Melanocyte of skin (primary cell): ENCODE results near the gene ZNF628. TPM values are rescaled to one million over a fixed set of nuclear protein-coding genes. Genes with fewer than 3 reads are reported as not detected.

ENCODE experiments used
- total RNA-seq, 2 donors: library from RNA; depleted of rRNA; stranded (reverse); fragments of >200 nt; gene quantifications; 2 replicates each; pipeline ENCODE4 v1.2.3, GENCODE V29; 2012

Gene ZNF628
- total RNA-seq: 1 to 10 TPM; 4.8 to 5.7 TPM

DNA sequence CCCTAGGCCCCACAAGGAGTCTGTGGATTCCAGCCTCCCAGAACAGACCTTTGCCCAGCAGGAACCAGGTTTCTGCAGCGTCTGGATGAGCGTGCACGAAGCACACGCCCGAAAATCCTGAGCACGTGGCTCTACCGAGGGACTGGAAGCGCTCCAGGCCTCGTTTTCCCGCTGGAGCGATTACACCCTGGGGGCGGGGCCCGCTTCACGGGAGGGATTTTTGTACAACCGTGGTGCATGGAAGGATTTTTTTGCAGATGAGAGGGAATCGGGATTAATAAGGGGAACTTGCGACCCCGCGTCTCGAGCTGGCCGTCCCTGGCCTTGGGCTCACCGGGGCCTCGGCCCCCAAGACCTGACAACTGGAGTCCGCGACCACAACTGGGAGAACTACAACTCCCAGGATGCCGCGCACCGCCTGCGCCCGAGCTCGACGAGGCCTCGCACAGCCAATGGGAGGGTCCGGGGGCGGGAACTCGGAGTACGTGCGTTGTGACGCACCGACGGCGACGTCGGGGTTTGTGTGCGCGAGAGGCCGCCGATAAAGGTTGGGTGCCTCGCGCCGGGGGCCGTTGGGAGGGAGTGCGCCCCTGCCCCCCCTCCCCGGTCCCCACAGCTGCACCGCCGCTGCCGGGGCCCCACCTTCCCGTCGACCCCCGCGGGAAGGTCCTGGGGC lies at the start of gene ZNF628:
TSS of gene ZNF628 (plus strand) at position 518 of the 676 bp plus-strand sequence. CDS start 3,294 bp downstream, outside the sequence.

DNA sequence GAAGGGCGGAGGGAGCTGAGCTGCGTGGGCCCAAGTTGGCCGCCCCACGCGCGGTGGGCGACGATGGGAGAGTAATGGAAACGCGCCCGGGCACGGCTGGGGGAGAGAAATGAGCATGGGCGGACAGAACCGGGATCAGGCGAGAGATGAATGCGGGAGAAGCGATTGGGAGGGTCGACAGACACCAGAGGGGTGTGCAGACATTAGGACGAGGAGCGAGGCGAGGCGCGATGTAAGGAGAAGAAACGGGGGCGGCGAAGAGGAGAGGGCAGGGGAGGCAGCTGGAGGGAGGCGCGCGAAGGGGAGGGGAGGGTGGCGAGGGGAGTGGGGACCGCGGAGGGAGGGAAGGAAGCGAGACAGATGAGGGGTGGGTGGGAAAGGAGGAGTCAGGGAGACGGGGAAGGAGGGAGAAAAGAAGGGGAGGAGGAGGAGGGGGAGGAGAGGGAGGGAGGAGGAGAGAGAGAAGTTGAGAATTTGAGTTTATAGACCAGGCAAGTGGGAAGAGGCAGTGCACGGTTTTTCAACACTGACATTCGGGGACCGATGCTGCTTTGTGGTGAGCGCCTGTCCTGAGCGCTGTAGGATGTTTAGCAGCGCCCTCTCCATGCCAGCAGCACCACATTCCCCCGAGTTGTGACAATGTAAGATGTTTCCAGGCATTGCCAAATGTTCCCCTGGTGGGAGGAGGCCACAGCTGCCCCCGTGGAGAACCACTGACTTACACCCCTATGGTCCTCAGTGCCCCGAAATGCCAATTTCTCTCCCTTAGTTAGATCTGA lies 33.2 kb upstream of the ZNF628 start, which contains the start of gene SHISA7:
TSS of gene SHISA7 (minus strand) at position 256 of the 779 bp plus-strand sequence. CDS start 437 bp downstream, outside the sequence.

GRCh38 chr19:55461259-55461973 lies 15.0 kb upstream of the ZNF628 start, which contains the start of gene ISOC2:
Gene ISOC2 (minus strand): TSS chr19:55461642. CDS start chr19:55456486, 5,156 bp downstream.

GRCh38 chr19:55464662-55465054 lies 11.8 kb upstream of the ZNF628 start, which contains the start of gene C19orf85:
Gene C19orf85 (minus strand): TSS chr19:55464751. CDS start chr19:55464554, 197 bp downstream.

GRCh38 chr19:55484593-55485438 lies 8.4 kb downstream of the ZNF628 start, which contains the start of gene NAT14:
Gene NAT14 (plus strand): TSS chr19:55485188. CDS start chr19:55485709, 521 bp downstream.

DNA sequence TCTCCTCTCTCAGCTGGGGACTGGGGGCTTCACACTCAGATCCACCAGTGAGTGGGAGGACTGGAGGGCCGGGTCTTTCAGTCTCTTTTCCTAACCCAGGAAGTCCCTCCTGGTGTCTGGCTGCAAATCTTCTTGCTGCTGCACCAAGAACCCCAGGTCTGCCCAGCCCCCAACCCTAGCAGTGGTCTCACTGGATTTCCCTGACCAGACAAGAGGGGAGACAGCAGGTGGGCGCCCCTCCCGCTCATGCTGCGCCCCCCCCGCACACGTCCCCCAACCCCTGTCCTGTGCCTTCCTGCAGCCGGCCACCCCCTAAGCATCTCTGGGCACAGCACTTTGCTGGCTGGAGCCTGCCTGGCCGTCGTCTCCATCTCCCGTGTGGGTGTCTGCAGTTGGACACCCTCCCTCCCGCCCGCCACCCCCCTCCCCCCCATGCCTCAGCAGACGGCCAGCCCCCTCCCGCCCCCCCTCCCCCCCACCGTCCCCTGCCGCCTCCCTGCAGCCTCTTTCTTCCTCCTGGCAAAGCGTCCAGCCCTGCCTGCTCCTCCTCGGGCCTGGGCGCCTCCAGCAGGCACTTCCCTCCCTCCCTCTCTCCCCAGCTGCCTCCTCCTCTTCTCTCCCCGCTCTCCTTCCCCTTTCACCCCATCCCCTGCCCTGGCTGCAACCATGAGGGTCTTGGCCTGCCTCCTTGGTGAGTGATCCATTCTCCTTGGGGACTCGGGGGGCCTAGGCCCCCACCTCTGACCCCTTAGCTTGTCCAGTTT lies 11.7 kb downstream of the ZNF628 start, which contains the start of gene SSC5D:
TSS of gene SSC5D (plus strand) at position 513 of the 764 bp plus-strand sequence. CDS start at position 667, 154 bp downstream.

Other genes starting within 250 kb of the ZNF628 start
- gene TMEM86B, start 247.9 kb upstream of the ZNF628 start, total RNA-seq: 1 to 10 TPM; 1.4 to 1.7 TPM
- gene PPP6R1, start 217.6 kb upstream of the ZNF628 start, total RNA-seq: 10 to 100 TPM; 51.3 to 54.3 TPM
- gene HSPBP1, start 196.5 kb upstream of the ZNF628 start, total RNA-seq: 10 to 100 TPM; 35.4 to 50.3 TPM
- gene BRSK1, start 192.6 kb upstream of the ZNF628 start, total RNA-seq: 1 to 10 TPM; 2.7 to 3.1 TPM
- gene TMEM150B, start 151.3 kb upstream of the ZNF628 start, total RNA-seq: not detected
- gene KMT5C, start 136.7 kb upstream of the ZNF628 start, total RNA-seq: 10 to 100 TPM; 10.3 to 12.0 TPM
- not detected for gene COX6B2, start 121.9 kb upstream of the ZNF628 start, total RNA-seq
- gene GARIN5B, start 113.4 kb upstream of the ZNF628 start, total RNA-seq: not detected
- gene IL11, start 106.2 kb upstream of the ZNF628 start, total RNA-seq: 1 to 10 TPM in 1 of 2 donors, not detected in 1; 1.0 TPM
- not detected for gene TMEM190, start 99.8 kb upstream of the ZNF628 start, total RNA-seq
- gene TMEM238, start 92.3 kb upstream of the ZNF628 start, total RNA-seq: not detected
- 100 to 1,000 TPM; 230 to 328 TPM for gene RPL28, start 90.7 kb upstream of the ZNF628 start, total RNA-seq
- gene UBE2S, start 68.8 kb upstream of the ZNF628 start, total RNA-seq: 100 to 1,000 TPM; 248 to 380 TPM
- gene SHISA7, start 33.3 kb upstream of the ZNF628 start, total RNA-seq: not detected
- gene ISOC2, start 15.0 kb upstream of the ZNF628 start, total RNA-seq: 10 to 100 TPM; 66.4 to 95.6 TPM
- gene C19orf85, start 11.9 kb upstream of the ZNF628 start, total RNA-seq: not detected
- gene NAT14, start 8.6 kb downstream of the ZNF628 start, total RNA-seq: 10 to 100 TPM; 13.4 to 18.6 TPM
- gene SSC5D, start 11.8 kb downstream of the ZNF628 start, total RNA-seq: under 1 TPM; 0.67 to 0.69 TPM
- gene SBK2, start 60.5 kb downstream of the ZNF628 start, total RNA-seq: not detected
- not detected for gene SBK3, start 68.9 kb downstream of the ZNF628 start, total RNA-seq
- gene ZNF579, start 104.2 kb downstream of the ZNF628 start, total RNA-seq: 1 to 10 TPM; 4.5 to 7.0 TPM
- gene FIZ1, start 122.9 kb downstream of the ZNF628 start, total RNA-seq: 1 to 10 TPM; 2.4 to 3.3 TPM
- gene ZNF524, start 123.7 kb downstream of the ZNF628 start, total RNA-seq: 1 to 10 TPM; 6.3 to 6.9 TPM
- gene ZNF865, start 129.0 kb downstream of the ZNF628 start, total RNA-seq: 1 to 10 TPM; 1.4 to 2.3 TPM
- gene ZNF784, start 147.9 kb downstream of the ZNF628 start, total RNA-seq: 1 to 10 TPM; 3.3 to 4.5 TPM
- 1 to 10 TPM; 6.0 to 6.5 TPM for gene ZNF580, start 164.4 kb downstream of the ZNF628 start, total RNA-seq
- 10 to 100 TPM; 10.7 to 14.0 TPM for gene ZNF581, start 167.0 kb downstream of the ZNF628 start, total RNA-seq
- 10 to 100 TPM in 1 of 2 donors, 1 to 10 TPM in 1; 9.7 to 16.2 TPM for gene CCDC106, start 171.6 kb downstream of the ZNF628 start, total RNA-seq
- 100 to 1,000 TPM in 1 of 2 donors, 10 to 100 TPM in 1; 81.9 to 141 TPM for gene U2AF2, start 178.4 kb downstream of the ZNF628 start, total RNA-seq
- gene EPN1, start 198.6 kb downstream of the ZNF628 start, total RNA-seq: 10 to 100 TPM; 23.3 to 29.9 TPM